ENCODE data around the gene BLZF1.

GRCh38 chr1:169383449-169383848, 15.5 kb downstream of the BLZF1 start:
- TF ChIP-seq POLR2A (IDR thresholded peaks at IDR 0.05; ENCODE audit: extremely low read depth, insufficient read length) (no peak), MAX (IDR thresholded peaks at IDR 0.05; ENCODE audit: low read depth, low read length) (no peak), CTCF (IDR thresholded peaks at IDR 0.05; ENCODE audit: low read depth, low read length) (no peak)

All from NB4 (cell line).